HG02973 (cell line): ENCODE data around the gene PNISR.
"Not testable (repeated sequence)": the region's sequence is repeated elsewhere in the genome, so short reads cannot be mapped to it uniquely, and the experiment has no call there.

ENCODE experiments used
- ATAC-seq: cut with Tn5 transposase; IDR thresholded peaks from one replicate; pipeline ENCODE4 v1.9.1; 2021; ENCODE audit warnings: moderate library complexity; ENCODE audit not compliant: unreplicated experiment

Gene PNISR

DNA sequence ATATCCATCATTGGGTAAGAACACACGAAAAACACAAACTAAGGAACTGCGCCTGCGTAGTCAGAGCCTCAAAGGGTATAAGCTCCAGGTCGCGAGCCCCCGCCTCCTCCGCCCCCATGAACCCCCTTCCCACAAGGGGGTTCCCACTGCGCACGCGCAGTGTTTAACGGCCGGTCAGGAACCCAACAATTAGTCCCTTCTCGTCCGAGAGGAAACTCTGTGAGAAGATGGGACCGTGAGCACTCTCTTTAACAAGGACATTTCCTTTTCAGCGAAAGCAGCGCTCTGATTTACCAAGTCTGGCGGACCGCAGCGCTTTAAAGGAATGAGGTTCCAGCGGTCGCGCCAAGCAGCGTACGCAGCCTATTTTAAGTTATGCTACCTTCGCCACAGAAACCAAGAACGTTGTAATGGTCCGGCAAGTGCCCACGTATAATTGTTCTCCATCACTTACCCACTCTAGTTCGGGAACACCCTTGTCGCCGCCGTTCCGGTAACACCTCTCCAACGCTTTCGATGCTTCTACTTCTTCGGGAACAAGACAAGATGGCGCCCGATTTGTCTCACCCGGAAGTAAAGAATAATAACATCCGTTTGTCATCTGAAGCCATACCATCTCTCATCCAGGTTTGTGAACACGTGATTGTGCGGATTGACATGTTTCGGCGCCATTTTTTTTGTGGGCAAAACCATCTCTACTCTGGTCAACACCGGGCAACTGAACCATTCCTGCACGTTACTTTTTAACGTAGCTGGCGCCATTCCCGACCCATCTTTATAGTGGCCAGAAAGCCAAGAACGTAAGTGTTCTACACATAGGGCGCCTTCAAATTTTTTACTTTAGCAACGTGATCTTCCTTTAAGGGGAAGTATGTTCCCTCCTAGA lies at the start of gene PNISR:
TSS of gene PNISR (minus strand) at position 548 of the 886 bp plus-strand sequence. CDS start 10,649 bp downstream, outside the sequence.
- peak; percentile 82 for ATAC-seq

GRCh38 chr6:99473730-99474129 lies 48.6 kb upstream of the PNISR start:
- no peak for ATAC-seq

- no peak for ATAC-seq
These were observed 46.5 kb upstream of the PNISR start for GRCh38 chr6:99471638-99472037.

DNA sequence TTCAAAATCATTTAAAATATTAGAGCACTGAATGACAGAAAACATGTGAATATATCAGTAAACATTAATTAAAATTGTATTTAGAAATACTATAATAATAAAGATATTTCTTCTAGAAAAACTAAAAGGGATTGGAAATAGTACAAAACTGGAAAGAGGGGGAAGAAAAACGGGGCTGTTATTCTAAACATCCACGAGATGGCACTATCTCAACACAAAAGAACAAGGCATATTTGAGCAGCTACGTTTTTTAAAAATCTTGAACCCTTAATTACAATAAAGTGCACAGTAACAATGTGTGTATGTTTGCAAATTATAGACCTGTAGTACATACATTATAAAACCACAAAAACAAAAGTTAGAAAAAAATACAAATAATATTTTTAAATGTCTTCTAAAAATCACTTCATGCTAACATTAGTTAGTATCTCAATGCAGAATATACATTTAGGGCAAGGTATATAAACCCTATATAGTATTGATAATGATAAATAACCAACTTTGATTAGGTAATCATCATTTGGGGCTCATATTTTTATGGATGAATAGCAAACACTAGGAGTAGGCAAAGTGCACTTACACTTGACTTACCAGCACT lies 42.5 kb upstream of the PNISR start:
- no peak for ATAC-seq

DNA sequence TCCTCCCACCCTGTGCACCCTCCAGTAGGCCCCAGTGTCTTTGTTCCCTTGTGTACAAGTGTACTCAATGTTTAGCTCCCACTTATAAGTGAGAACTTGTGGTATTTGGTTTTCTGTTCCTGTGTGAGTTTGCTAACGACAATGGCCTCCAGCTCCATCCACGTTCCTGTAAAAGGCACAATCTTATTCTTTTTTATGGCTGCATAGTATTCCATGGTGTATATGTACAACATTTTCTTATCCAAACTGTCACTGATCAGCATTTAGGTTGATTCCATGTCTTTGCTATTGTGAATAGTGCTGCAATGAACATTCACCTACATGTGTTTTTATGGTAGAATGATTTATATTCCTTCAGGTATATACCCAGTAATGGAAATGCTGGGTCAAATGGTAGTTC lies 34.0 kb upstream of the PNISR start:
- ATAC-seq, result not testable (repeated sequence)

DNA sequence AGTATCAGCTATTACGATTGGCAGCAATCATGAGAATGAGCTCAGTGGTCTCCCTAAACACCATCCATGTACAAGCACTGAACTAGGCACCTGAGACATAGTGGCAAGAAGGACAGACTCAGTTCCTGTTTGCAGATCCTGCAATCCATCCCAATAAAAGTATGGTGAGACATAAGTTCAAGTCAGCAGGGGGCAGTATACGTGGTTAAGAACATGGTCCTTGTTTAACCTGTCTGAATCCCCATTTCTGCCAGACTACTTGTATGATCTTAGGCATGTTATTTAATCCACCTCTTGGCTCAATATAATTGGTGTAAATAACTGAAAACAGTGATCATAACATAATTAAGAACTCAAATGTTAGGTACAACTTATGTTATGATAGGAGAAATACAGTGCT lies 33.2 kb upstream of the PNISR start:
- no peak for ATAC-seq

DNA sequence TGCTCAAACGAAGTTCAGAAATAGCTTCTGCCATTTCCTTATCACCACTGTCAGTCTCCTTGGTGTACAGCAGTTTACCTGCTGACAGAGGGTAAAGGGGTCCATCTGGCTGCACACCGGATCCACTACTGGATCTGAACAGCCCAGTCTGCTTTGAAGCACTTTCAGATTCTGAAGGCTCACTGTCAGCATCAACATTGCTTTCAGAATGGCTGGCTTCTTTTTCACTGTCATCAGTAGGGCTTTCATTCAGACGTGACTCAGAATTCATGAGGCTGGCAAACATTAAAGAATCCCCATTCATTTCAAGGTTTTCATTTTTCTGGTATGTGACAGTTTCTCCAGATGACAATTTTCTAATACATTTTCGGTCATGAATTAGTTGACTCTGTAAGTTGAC lies 21.0 kb upstream of the PNISR start:
- no peak for ATAC-seq

DNA sequence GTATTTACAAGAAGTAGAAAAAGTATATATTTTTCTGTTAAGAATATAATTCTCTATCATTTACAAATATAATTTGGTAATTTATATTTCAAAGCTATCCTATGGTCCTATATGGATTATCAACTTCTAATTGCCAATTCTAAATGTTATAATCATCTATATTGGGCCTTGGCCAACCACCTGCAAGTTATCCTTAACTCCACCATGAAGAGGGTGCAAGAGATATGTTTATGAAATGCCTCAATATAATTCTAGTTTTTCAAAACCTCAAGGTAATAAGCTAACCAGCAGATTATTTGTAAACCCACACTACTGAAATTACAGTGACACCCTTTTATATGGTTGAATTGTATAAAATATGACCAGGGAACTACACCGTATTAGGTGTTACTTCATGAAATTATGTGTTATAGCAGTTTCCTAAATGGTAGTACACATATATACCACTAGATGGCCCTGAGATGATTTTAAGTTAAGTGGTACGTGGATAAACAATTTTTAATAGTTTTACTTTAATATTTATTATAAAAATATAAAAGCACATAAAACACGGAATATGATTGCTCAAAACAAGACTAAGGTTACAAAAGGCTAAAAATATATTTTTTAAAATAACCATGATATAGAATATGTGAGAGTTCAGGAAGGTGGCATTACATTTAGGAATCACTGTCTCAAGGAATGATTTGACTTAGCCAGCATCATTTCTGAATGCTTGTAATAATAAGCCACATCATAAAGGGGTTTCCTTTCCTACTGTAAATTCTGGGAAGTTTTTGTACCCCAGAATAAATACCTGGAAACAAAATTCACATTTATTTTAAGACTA lies 9.8 kb upstream of the PNISR start:
- peak; percentile 85 for ATAC-seq

DNA sequence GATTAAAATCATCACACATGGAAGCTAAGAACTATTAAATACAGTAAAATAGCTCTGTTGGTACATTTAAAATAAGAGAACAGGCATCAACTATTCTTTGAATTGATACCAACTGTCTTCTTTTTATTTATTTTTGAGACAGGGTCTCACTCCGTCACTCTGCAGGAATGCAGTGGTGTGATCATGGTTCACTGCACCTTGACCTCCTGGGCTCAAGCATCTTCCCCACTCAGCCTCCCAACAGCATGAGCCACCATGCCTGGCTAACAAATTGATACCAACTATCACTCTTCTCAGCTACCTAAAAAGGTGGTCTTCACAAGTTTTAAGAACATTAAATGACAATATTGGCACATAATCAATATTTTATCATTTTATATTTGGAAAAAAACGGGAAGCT lies 7.8 kb upstream of the PNISR start:
- no peak for ATAC-seq

DNA sequence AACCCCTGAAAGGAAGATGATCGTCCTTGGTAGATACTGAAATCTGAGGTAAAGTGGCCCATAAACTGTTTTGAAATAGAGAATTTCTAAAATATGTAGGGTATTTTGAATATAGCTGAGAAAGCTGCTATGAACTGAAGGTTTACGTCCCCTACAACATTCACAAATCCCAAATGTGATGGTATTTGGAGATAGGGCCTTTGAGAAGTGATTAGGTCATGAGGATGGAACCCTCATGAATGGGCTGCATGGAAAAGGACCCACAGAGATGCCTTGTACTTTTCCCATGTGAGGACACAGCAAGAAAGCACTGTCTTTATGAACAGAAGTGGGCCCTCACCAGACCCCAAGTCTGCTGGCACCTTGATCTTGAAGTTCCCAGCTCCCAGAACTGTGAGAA lies 6.8 kb upstream of the PNISR start:
- no peak for ATAC-seq

DNA sequence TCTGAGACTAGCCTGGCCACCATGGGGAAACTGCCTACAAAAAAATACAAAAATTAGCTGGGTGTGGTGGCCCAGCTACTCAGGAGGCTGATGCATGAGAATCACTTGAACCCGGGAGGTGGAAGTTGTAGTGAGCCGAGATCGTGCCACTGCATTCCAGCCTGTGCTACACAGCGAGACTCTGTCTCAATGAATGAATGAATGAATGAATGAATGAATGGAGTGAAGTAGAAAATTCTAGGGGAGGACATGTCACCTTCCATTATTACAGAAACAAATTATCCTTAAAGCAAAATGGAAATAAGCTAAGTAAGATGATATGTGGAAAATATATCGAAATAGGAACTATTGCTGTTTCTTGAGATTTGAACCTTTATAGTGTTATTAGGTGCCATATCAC lies 2.9 kb upstream of the PNISR start:
- ATAC-seq, result no peak

- no peak for ATAC-seq
These were observed 1.3 kb upstream of the PNISR start for GRCh38 chr6:99426451-99426757.

- peak; percentile 44 for ATAC-seq
These were observed 741 bp upstream of the PNISR start for GRCh38 chr6:99425647-99426450.

- no peak for ATAC-seq
These were observed 1.1 kb downstream of the PNISR start for GRCh38 chr6:99424022-99424421.

- no peak for ATAC-seq
These were observed 2.2 kb downstream of the PNISR start for GRCh38 chr6:99422912-99423311.

GRCh38 chr6:99416892-99417767 lies 8.0 kb downstream of the PNISR start:
- peak; percentile 83 for ATAC-seq

DNA sequence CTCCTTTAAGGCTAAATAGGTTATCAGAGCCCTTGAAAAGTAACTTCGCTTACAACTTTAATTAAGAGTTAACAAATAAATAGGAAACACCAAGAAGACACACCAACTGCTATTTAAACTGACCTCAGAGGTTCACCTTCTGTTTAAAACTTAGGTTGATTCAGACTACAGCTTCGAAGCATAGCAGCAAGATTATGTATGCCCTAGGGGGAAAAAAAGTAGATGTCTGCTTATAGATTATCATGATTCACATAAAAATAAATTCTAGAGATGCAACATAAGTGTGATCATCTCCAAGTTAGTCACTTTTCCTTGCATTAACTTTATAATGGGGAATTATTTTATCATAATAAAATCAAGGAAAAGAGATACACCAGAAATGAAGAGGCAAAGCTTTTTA lies 8.9 kb downstream of the PNISR start:
- ATAC-seq, result no peak

- no peak for ATAC-seq
These were observed 9.7 kb downstream of the PNISR start for GRCh38 chr6:99415446-99415845.

DNA sequence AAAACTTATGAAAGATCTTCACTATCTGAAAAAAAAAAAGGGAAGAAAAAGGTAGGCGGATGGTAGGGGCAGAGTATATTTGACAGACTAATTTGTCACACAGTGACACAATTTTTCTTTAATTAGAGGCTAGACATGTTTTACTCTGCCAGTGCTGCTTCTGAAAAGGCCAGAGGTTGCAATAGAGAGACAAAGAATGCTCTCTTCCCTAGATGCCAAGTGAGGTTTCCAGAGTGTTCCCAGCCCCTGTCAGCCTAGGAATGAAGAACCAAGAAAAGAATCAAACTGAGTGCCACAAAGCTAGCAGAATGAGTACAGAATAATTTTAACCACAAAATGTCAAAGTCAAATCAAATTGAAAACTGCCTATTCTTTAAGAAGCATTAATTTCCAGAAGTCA lies 13.0 kb downstream of the PNISR start:
- ATAC-seq, result no peak

DNA sequence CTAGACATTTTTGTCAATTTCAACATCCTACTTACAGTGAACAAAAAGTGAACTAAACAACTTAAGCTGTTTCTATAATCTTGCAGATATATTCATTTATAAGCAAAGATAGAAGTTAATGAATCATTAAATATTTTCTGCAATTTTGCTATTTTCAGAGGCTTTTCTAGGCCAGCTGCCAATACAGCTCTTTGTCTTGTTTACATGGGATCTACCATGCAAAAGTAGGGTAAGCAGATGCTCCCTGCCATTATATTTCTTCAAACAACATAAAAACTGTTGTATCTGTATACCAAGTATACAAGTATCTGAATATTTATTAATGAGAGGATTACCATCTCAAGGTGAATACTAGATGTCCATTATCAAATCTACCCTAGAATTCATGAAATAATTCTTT lies 15.4 kb downstream of the PNISR start:
- no peak for ATAC-seq
